Measurements from ENCODE around the gene CLEC2D. TPM values are rescaled to one million over a fixed set of nuclear protein-coding genes. Genes with fewer than 3 reads are reported as not detected.
"Not testable (repeated sequence)": the region's sequence is repeated elsewhere in the genome, so short reads cannot be mapped to it uniquely, and the experiment has no call there.

Gene CLEC2D
- total RNA-seq, 1 donor from 2014 or later, result 15.5 TPM

DNA sequence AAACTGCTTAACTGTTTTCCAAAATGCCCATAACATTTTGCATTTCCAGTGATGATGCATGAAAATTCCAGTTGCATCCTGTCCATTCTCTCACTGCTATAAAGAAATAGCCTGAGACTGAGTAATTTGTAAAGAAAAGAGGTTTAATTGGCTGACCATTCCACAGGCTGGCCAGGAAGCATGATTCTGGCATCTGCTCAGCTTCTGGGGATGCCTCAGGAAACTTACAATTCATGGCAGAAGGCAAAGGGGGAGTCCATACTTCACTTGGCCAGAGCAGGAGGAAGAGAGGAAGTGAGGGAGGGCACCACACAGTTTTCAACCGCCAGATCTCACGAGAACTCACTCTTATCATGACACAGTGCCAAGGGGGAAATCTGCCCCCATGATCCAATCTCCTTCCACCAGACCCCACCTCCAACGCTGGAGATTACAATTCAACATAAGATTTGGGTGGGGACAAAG lies 18.2 kb upstream of the CLEC2D start:
- FAIRE-seq (no peak), DNase-seq (ENCODE audit: low spot score in 2 of 2) (no peak)

DNA sequence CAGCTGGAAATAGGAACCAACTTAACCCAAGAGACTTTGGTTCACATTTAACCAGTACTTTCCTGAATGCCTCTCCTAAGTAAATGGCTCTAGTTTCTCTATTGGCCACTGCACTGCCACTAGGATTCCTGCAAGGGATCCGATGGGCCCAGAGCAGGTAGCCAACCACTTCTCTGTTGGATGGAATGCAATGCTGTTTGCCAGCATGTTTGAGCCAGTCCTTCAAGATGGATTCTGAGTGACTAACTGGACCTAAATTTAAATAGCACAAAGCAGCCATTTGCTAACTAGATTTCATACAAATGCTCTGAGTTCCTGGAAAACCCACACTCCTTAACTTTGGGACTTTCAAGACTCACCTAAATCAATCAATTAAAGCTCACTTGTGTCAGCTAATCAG lies 9.5 kb upstream of the CLEC2D start:
- DNase-seq (ENCODE audit: low spot score in 2 of 2) (no peak), FAIRE-seq (no peak)

DNA sequence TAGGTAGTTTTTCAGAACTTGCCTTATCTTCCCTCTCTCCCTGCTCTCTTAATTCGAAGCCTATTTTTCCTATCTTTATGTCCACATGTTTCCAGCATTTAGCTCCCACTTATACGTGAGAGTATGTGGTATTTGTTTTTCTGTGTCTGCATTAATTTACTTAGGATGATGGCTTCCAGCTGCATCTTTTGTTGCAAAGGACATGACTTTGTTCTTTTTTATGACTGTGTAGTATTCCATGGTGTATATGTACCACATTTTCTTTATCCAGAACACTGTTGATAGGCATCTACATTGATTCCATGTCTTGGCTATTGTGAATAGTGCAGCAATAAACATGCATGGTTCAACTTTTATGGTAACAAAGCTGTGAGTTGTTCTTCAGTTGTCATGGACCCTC lies 7.8 kb upstream of the CLEC2D start:
- FAIRE-seq (no peak), DNase-seq (ENCODE audit: low spot score in 2 of 2) (no peak)

DNA sequence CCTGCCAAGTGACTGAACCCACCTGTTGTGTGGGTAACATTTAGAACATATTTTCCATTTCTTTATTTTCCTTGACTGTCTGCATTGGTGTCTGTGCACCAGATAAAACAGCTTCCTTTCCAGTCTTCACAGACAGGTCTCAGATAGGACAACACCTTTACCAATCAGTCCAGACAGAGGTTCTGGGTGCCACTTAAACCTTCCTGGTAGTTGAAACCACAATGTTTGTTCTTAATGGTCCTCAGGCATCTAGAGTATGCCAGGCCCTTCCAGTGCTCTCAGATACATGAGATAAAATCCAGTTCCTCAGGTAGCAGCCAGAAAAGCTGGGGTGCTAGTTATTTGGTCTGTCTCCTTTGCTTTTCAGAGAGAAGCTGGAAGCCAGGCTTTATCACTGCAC lies 7.0 kb upstream of the CLEC2D start:
- FAIRE-seq (no peak), DNase-seq (ENCODE audit: low spot score in 2 of 2) (no peak)

DNA sequence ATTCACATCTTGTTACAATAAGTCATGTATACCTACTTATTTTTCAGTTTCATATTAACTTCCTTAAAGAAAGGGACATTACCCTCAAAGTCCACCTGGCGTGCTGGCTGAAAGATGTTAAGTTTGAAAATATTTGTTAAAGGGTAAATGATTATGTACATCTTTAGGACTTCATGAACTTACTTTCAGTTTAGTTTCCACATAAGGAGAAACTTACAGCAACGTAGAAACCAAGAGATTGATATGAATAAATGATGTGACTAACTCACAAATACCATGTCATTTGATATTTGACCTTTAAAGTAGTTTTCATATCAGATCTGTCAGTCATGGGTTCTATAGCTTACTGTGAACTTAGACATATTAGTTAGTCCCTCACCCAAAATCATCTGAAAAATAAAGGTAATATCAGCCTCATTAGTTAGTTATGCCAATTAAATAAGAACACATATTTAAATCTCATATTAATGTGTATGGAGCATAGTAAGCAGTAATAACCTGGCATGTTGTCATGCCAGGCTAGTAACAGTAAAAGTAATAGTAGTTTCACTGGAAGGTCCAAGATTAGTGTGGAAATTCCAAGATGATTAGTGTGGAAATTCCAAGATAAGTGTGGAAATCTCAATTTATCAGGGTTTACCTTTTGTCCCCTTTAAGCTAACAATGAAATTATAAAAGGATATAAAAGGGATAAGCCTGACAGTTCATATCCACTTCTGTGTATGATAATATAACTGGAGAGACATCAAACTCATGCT lies 1.9 kb upstream of the CLEC2D start:
- no peak for FAIRE-seq
- no peak for DNase-seq (ENCODE audit: low spot score in 2 of 2)

DNA sequence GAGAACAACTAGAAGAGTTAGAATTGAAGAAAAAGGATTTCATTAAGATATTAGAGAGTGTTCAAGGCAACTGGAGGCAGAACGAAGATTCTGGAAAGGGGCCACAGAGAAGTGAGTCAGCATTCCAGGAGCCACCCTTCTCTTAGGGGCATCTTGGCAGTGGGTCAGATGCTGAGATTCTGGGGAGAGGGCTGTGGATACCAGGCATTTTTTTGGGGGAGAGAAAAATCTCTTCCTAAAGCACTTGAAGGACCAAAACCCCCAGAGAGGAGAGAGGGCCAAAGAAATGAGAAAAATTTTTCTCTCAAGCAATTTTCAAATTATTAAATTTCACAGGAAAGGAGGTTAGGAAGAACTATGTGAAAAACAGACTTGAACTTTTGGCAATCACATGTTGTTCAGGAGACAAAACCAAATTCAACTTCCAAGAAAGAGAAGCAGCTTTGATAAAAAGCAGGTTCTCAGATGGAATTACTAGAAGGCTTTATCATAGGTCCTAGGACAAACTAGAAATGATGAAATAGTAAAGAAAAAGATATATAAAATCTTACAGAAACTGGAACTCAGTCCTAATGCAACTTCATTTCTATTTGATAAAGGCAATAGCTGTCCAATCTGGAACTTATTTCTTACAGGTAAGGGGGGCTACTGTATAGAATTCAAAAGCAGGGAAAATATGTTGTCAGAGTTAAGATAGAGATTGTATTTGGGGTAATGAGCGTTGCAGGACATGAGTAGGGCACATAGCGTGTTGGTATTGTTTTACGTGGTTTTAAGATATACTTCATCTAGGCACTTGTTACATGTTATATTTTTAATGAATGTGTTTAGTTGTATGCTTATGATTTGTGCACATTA lies 1.1 kb upstream of the CLEC2D start:
- FAIRE-seq (no peak), DNase-seq (ENCODE audit: low spot score in 2 of 2) (no peak)

DNA sequence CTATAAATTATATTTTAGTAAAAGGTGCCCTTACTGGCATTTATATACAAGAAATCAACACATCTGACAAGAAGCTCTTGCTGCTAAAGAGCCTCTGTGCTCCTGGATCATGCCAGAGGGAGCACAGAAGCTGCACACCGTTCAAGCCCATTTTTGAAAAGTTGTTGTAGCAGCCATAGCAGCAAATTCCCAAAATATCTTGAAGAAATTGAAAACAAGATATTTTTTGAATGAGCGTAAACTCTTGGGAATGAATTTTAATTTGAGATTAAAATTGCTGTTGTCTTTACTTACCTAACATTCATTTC lies 540 bp upstream of the CLEC2D start:
- FAIRE-seq (no peak), DNase-seq (ENCODE audit: low spot score in 2 of 2) (no peak)

DNA sequence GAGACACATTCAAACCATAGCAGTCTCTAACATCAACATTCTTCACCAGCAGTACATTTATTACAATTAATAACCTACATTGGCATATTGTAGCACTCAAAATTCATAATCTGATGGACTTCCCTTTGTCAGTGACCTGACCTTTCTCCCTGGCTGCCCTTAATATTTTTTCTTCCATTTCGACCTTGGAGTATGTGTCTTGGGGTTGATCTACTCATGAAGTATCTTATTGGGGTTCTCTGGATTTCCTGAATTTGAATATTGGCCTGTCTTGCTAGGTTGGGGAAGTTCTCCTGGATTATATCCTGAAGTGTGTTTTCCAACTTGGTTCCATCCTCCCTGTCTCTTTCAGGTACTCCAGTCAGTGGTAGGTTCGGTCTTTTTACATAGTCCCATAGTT lies 2.8 kb downstream of the CLEC2D start:
- not testable (repeated sequence) for DNase-seq (ENCODE audit: low spot score in 2 of 2); FAIRE-seq

DNA sequence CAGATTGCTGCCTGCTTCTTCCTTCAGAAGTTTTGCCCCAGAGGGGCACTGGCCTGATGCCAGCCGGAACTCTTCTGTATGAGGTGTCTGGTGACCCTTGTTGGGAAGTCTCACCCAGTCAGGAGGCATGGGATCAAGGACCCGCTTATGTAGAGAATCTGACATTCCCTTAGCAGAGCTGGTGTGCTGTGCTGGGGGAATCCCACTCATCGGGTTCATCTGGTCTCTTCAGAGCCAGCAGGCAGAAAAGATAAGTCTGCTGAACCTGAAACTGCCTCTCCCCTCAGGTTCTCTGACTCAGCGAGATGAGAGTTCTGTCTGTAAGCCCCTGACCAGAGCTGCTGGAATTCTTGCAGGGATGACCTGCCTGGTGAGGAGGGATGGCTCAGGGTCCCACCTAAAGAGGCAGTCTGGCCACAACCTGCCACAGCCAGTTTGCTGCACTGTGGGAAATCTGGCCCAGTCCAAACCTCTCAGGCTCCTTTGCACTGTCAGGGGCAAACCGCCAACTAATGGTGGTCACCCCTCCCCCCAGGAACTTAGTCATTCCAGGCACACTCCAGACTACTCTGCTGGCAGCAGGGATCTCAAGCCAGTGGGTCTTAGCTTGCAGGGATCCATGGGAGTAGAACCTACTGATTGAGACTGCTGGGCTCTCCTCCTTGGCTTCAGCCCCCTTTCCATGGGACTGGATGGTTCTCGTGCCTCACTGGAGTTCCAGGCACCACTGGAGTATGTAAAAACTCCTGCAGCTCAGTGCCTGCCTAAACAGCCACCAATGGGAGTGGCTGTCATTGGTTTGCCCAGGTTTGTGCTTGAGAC lies 4.1 kb downstream of the CLEC2D start:
- FAIRE-seq (no peak), DNase-seq (ENCODE audit: low spot score in 2 of 2) (no peak)

DNA sequence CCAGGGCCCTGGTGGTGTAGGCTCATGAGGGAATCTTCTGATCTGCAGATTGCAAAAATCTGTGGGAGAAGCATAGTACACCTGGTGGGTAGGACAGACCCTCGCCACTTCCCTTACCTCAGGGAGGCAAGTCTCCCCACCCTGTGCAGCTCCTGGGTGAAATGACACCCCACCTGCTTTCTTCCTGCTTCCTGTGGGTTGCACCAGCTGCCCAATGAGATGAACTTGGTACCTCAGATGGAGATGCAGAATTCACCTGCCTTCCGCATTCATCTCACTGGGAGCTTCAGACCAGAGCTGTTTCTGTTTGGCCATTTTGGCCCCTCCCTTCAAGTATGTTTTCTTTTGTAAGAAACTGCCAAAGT lies 4.7 kb downstream of the CLEC2D start:
- DNase-seq (ENCODE audit: low spot score in 2 of 2) (no peak), FAIRE-seq (no peak)

DNA sequence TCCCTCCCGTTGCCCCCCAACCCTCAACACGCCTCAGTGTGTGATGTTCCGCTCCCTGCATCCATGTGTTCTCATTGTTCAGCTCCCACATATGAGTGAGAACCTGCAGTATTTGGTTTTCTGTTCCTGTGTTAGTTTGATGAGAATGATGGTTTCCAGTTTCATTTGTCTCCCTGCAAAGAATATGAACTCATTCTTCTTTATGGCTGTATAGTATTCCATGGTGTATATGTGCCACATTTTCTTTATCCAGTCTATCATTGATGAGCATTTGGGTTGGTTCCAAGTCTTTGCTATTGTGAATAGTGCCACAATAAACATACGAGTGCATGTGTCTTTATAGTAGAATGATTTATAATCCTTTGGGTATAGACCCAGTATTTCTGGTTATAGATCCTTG lies 13.0 kb downstream of the CLEC2D start:
- not testable (repeated sequence) for FAIRE-seq; DNase-seq (ENCODE audit: low spot score in 2 of 2)

DNA sequence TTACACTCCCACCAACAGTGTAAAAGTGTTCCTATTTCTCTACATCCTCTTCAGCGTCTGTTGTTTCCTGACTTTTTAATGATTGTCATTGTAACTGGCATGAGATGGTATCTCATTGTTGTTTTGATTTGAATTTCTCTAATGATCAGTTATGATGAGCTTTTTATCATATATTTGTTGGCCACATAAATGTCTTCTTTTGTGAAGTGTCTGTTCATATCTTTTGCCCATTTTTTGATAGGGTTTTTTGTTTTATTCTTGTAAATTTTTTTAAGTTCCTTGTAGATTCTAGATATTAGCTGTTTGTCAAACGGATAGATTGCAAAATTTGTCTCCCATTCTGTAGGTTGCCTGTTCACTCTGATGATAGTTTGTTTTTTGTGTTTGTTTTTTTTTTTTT lies 13.4 kb downstream of the CLEC2D start:
- not testable (repeated sequence) for DNase-seq (ENCODE audit: low spot score in 2 of 2)
- FAIRE-seq, result peak; percentile 52

DNA sequence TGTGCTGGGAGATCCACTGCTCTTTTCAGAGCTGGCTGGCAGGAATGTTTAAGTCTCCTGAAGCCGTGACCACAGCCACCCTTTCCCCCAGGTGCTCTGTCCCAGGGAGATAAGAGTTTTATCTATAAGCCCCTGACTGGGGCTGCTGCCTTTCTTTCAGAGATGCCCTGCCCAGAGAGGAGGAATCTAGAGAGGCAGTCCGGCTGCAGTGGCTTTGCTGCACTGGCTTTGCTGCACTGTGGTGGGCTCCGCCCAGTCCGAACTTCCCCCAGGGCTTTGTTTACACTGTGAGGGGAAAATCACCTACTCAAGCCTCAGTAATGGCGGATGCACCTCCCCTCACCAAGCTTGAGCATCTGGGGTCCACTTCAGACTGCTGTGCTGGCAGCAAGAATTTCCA lies 15.9 kb downstream of the CLEC2D start:
- DNase-seq (ENCODE audit: low spot score in 2 of 2); FAIRE-seq: not testable (repeated sequence)

DNA sequence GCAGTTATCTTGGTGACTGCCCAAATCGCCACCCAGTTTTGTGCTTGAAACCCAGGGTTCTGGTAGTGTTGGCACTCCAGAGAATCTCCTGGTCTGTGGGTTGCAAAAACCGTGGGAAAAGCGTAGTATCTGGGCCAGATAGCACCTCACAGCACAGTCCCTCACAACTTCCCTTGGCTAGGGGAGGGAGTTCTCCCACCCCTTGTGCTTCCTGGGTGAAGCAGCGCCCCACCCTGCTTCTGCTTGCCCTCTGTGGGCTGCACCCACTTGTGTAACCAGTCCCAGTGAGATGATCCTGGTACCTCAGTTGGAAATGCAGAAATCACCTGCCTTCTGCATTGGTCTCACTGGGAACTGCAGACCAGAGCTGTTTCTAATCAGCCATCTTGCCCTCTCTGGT lies 16.4 kb downstream of the CLEC2D start:
- FAIRE-seq, result no peak
- DNase-seq (ENCODE audit: low spot score in 2 of 2), result no peak

DNA sequence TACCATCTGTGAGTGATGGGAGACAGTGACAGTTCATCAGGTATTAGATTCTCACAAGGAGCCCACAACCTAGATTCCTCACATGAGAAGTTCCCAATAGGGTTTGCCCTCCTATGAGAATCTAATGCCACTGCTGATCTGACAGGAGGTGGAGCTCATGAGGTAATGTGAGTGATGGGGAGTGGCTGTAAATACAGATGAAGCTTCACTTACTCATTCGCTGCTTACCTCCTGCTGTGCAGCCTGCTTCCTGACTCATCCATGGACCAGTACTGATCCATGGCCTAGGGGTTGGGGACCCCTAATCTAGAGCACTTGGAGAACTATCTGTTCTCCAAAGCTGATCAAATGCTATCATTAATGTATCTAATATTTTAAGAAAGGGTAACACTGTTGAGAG lies 17.7 kb downstream of the CLEC2D start:
- FAIRE-seq (no peak), DNase-seq (ENCODE audit: low spot score in 2 of 2) (no peak)

DNA sequence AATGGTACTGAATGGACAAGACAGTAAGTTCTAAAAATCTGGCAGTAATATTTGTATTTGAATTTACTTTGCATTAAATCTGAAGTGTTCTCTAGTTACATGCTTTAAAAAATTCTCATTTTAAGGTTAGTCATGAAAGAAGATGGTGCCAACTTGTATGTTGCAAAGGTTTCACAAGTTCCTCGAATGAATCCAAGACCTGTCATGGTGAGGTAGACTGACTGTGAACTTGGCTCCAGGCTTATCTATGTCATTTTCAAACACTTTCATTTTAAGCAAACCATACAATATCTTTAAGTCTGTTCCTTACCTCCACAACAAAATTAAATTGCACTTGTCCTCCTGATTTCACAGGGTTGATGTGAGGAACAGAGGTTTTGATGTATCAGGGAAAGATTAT lies 23.4 kb downstream of the CLEC2D start:
- no peak for FAIRE-seq
- DNase-seq (ENCODE audit: low spot score in 2 of 2), result no peak

DNA sequence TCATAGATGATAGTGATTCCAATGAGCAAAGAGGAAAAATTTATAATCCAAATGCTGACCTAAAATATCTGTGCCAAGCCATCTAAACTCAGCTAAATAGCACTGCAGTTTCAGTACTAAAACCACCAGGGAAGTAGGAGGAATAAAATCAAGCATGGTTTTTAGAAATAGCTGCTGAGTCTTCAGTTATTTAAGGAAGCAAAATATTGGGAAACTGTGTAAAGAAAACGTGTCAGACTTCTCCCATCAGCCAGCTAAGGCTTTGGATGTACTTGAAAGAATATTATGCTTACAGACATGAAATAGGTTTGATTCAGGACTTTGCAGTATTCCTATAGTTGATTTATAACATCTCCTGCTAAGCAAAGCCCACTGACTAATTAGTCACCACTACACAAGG lies 24.7 kb downstream of the CLEC2D start:
- FAIRE-seq (no peak), DNase-seq (ENCODE audit: low spot score in 2 of 2) (no peak)

DNA sequence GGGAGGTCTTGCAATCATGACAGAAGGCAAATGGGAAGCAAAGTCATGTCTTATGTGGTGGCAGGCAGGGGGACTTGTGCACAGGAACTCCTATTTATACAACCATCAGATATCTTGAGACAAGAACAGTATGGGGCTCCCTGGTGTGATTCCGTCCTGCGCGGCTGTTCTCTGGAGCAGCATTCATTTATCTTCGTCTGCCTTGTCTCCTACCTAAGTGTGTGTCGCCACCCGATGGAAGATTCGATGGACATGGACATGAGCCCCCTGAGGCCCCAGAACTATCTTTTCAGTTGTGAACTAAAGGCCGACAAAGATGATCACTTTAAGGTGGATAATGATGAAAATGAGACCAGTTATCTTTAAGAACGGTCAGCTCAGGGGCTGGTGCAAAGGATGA lies 25.6 kb downstream of the CLEC2D start:
- not testable (repeated sequence) for DNase-seq (ENCODE audit: low spot score in 2 of 2); FAIRE-seq

DNA sequence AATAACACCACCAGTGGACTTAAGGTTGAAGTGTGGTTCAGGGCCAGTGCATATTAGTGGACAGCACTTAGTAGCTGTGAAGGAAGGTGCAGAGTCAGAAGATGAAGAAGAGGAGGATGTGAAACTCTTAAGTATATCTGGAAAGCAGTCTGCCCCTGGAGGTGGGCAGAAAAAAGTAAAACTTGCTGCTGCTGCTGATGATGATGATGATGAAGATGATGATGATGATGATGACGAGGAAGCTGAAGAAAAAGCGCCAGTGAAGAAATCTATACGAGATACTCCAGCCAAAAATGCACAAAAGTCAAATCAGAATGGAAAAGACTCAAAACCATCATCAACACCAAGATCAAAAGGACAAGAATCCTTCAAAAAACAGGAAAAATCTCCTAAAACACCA lies 26.1 kb downstream of the CLEC2D start:
- FAIRE-seq; DNase-seq (ENCODE audit: low spot score in 2 of 2): not testable (repeated sequence)

DNA sequence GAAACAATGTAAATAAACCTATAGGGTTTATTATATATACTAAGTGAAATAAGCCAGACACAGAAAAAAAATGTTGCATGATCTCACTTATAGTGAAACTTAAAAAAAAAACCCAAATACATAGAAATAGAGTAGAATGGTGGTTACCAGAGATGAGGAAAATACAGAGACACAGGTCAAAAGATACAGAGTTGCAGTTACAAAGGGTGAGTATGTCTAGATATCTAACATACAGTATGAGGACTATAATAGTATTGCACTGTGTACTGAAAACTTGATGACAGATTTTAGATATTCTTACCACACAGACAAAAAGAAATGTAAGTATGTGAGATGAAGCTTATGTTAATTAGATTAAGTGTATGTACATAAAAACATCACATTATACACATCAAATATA lies 28.1 kb downstream of the CLEC2D start:
- DNase-seq (ENCODE audit: low spot score in 2 of 2) (no peak), FAIRE-seq (no peak)

DNA sequence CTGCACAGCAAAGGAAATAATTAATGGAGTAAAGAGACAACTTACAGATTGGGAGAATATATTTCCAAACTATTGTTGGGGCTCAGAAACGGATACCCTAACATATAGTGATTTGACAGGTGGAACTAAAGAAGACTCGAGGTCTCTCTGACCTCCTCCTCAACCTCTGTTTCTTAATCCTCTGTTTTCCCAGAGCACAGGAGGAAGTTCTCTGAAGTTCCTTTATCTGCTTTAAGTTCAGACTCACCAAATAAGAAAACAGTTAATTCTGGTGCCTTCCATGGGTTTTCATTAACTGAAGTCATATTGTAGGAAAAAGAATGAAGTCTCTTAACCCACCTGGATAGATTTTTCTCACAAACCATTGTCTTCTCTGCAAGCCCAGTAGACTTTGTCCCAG lies 29.2 kb downstream of the CLEC2D start:
- FAIRE-seq (no peak), DNase-seq (ENCODE audit: low spot score in 2 of 2) (no peak)
